Measurements from ENCODE around the gene ESYT1.

Gene ESYT1

GRCh38 chr12:56163533-56164344, 35.7 kb downstream of the ESYT1 start:
- H3K4me3 ChIP-seq (ENCODE audit: low read depth, low read length): no peak overlapping the region
- H3K4me1 ChIP-seq (ENCODE audit: control insufficient read depth, insufficient read depth, low read length): peaks cover 36% of the 10 kb centered on the region
- peaks cover 93% of the 10 kb centered on the region for H3K36me3 ChIP-seq (ENCODE audit: control insufficient read depth, insufficient read depth, low read length)
- H3K9ac ChIP-seq (ENCODE audit: low read depth, low read length): no peak overlapping the region
- no peaks in the 10 kb centered on the region for H3K27me3 ChIP-seq (ENCODE audit: control insufficient read depth, insufficient read depth, low read length)
- no peaks in the 10 kb centered on the region for H3K9me3 ChIP-seq (ENCODE audit: control insufficient read depth, insufficient read depth, low read length)
- H3K27ac ChIP-seq (ENCODE audit: low read depth, low read length): peak overlapping the region; percentile 16

DNA sequence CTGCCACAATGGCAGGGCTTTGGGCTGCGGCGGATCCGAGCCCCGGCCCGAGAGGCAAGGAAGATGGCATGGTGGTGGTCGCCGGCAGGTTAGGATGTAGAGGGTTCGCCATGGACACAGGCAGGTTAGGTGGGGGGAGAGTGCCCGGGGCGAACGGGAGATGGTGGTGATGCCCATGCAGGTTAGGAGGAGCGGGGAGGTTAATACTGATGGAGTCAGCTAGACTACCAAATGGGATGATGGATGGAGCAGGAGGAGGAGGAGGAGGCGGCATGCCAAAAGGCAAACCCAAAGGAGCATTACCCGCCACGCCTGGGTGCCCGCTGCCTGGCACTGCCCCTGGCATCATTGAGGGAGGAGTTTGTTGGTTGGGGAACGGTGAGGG, 36.3 kb downstream of the ESYT1 start:
- H3K9me3 ChIP-seq (ENCODE audit: control insufficient read depth, insufficient read depth, low read length): no peaks in the 10 kb centered on the region
- no peak overlapping the region for H3K9ac ChIP-seq (ENCODE audit: low read depth, low read length)
- peaks cover 97% of the 10 kb centered on the region for H3K36me3 ChIP-seq (ENCODE audit: control insufficient read depth, insufficient read depth, low read length)
- H3K27me3 ChIP-seq (ENCODE audit: control insufficient read depth, insufficient read depth, low read length): no peaks in the 10 kb centered on the region
- H3K4me3 ChIP-seq (ENCODE audit: low read depth, low read length): no peak overlapping the region
- H3K27ac ChIP-seq (ENCODE audit: low read depth, low read length): no peak overlapping the region
- peaks cover 34% of the 10 kb centered on the region for H3K4me1 ChIP-seq (ENCODE audit: control insufficient read depth, insufficient read depth, low read length)

- H3K9me3 ChIP-seq (ENCODE audit: control insufficient read depth, insufficient read depth, low read length): no peaks in the 10 kb centered on the region
- peaks cover 23% of the 10 kb centered on the region for H3K4me1 ChIP-seq (ENCODE audit: control insufficient read depth, insufficient read depth, low read length)
- H3K36me3 ChIP-seq (ENCODE audit: control insufficient read depth, insufficient read depth, low read length): peaks cover 97% of the 10 kb centered on the region
- no peak overlapping the region for H3K9ac ChIP-seq (ENCODE audit: low read depth, low read length)
- no peaks in the 10 kb centered on the region for H3K27me3 ChIP-seq (ENCODE audit: control insufficient read depth, insufficient read depth, low read length)
- no peak overlapping the region for H3K4me3 ChIP-seq (ENCODE audit: low read depth, low read length)
- no peak overlapping the region for H3K27ac ChIP-seq (ENCODE audit: low read depth, low read length)
Observed at GRCh38 chr12:56165369-56165768, 37.3 kb downstream of the ESYT1 start.

GRCh38 chr12:56169229-56169759, 41.2 kb downstream of the ESYT1 start:
- H3K4me1 ChIP-seq (ENCODE audit: control insufficient read depth, insufficient read depth, low read length): no peaks in the 10 kb centered on the region
- H3K36me3 ChIP-seq (ENCODE audit: control insufficient read depth, insufficient read depth, low read length): peaks cover 97% of the 10 kb centered on the region
- no peak overlapping the region for H3K9ac ChIP-seq (ENCODE audit: low read depth, low read length)
- H3K9me3 ChIP-seq (ENCODE audit: control insufficient read depth, insufficient read depth, low read length): no peaks in the 10 kb centered on the region
- H3K27me3 ChIP-seq (ENCODE audit: control insufficient read depth, insufficient read depth, low read length): no peaks in the 10 kb centered on the region
- H3K4me3 ChIP-seq (ENCODE audit: low read depth, low read length): no peak overlapping the region
- H3K27ac ChIP-seq (ENCODE audit: low read depth, low read length): no peak overlapping the region

GRCh38 chr12:56172839-56173238, 44.8 kb downstream of the ESYT1 start:
- H3K27ac ChIP-seq (ENCODE audit: low read depth, low read length): no peak overlapping the region
- no peaks in the 10 kb centered on the region for H3K9me3 ChIP-seq (ENCODE audit: control insufficient read depth, insufficient read depth, low read length)
- peaks cover 92% of the 10 kb centered on the region for H3K36me3 ChIP-seq (ENCODE audit: control insufficient read depth, insufficient read depth, low read length)
- H3K4me3 ChIP-seq (ENCODE audit: low read depth, low read length): no peak overlapping the region
- H3K27me3 ChIP-seq (ENCODE audit: control insufficient read depth, insufficient read depth, low read length): no peaks in the 10 kb centered on the region
- no peaks in the 10 kb centered on the region for H3K4me1 ChIP-seq (ENCODE audit: control insufficient read depth, insufficient read depth, low read length)
- no peak overlapping the region for H3K9ac ChIP-seq (ENCODE audit: low read depth, low read length)

DNA sequence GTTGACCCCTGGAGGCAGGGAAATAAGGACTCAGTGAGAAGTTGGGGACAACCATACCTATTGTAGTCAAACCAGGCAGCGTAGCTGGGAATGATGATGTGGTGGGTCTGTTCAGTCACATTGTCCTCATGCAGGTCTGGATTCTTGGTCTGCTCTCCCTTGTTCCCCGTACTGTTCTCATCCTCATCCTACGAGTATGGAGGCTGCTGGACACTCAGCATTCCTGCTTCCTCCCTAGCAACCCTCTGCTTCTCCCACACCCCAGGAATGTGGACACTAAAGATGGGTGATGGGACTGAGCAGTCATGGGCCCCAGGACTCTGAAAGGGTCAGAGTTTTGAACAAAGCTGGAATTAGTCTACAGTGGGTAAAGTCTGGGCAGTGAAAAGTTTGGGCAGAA, 50.3 kb downstream of the ESYT1 start:
- no peak overlapping the region for H3K4me3 ChIP-seq (ENCODE audit: low read depth, low read length)
- peaks cover 84% of the 10 kb centered on the region for H3K36me3 ChIP-seq (ENCODE audit: control insufficient read depth, insufficient read depth, low read length)
- no peak overlapping the region for H3K9ac ChIP-seq (ENCODE audit: low read depth, low read length)

GRCh38 chr12:56186957-56187356, 58.9 kb downstream of the ESYT1 start:
- Histone ChIP-seq H3K9ac (ENCODE audit: low read depth, low read length) (no peak overlapping the region), H3K4me1 (ENCODE audit: control insufficient read depth, insufficient read depth, low read length) (peaks cover 14% of the 10 kb centered on the region), H3K27me3 (ENCODE audit: control insufficient read depth, insufficient read depth, low read length) (no peaks in the 10 kb centered on the region), H3K4me3 (ENCODE audit: low read depth, low read length) (no peak overlapping the region), H3K36me3 (ENCODE audit: control insufficient read depth, insufficient read depth, low read length) (peaks cover 48% of the 10 kb centered on the region), H3K9me3 (ENCODE audit: control insufficient read depth, insufficient read depth, low read length) (no peaks in the 10 kb centered on the region), H3K27ac (ENCODE audit: low read depth, low read length) (no peak overlapping the region)

More for the DNA sequence above, 50.3 kb downstream of the ESYT1 start:
- Histone ChIP-seq H3K27me3 (ENCODE audit: control insufficient read depth, insufficient read depth, low read length) (no peaks in the 10 kb centered on the region), H3K4me1 (ENCODE audit: control insufficient read depth, insufficient read depth, low read length) (no peaks in the 10 kb centered on the region), H3K9me3 (ENCODE audit: control insufficient read depth, insufficient read depth, low read length) (no peaks in the 10 kb centered on the region), H3K27ac (ENCODE audit: low read depth, low read length) (no peak overlapping the region)

GRCh38 chr12:56188131-56188777, 60.2 kb downstream of the ESYT1 start:
- no peaks in the 10 kb centered on the region for H3K9me3 ChIP-seq (ENCODE audit: control insufficient read depth, insufficient read depth, low read length)
- H3K27ac ChIP-seq (ENCODE audit: low read depth, low read length): peak overlapping the region; percentile 97

GRCh38 chr12:56188778-56189098, 60.7 kb downstream of the ESYT1 start:
- Histone ChIP-seq H3K4me3 (ENCODE audit: low read depth, low read length) (peak overlapping the region; percentile 86), H3K27me3 (ENCODE audit: control insufficient read depth, insufficient read depth, low read length) (no peaks in the 10 kb centered on the region), H3K27ac (ENCODE audit: low read depth, low read length) (peak overlapping the region; percentile 97), H3K4me1 (ENCODE audit: control insufficient read depth, insufficient read depth, low read length) (peaks cover 14% of the 10 kb centered on the region), H3K9ac (ENCODE audit: low read depth, low read length) (peak overlapping the region; percentile 89), H3K9me3 (ENCODE audit: control insufficient read depth, insufficient read depth, low read length) (no peaks in the 10 kb centered on the region), H3K36me3 (ENCODE audit: control insufficient read depth, insufficient read depth, low read length) (peaks cover 34% of the 10 kb centered on the region)

More at GRCh38 chr12:56188131-56188777, 60.2 kb downstream of the ESYT1 start:
- H3K4me3 ChIP-seq (ENCODE audit: low read depth, low read length): peak overlapping the region; percentile 86
- peak overlapping the region; percentile 89 for H3K9ac ChIP-seq (ENCODE audit: low read depth, low read length)
- no peaks in the 10 kb centered on the region for H3K27me3 ChIP-seq (ENCODE audit: control insufficient read depth, insufficient read depth, low read length)
- peaks cover 14% of the 10 kb centered on the region for H3K4me1 ChIP-seq (ENCODE audit: control insufficient read depth, insufficient read depth, low read length)
- peaks cover 39% of the 10 kb centered on the region for H3K36me3 ChIP-seq (ENCODE audit: control insufficient read depth, insufficient read depth, low read length)

DNA sequence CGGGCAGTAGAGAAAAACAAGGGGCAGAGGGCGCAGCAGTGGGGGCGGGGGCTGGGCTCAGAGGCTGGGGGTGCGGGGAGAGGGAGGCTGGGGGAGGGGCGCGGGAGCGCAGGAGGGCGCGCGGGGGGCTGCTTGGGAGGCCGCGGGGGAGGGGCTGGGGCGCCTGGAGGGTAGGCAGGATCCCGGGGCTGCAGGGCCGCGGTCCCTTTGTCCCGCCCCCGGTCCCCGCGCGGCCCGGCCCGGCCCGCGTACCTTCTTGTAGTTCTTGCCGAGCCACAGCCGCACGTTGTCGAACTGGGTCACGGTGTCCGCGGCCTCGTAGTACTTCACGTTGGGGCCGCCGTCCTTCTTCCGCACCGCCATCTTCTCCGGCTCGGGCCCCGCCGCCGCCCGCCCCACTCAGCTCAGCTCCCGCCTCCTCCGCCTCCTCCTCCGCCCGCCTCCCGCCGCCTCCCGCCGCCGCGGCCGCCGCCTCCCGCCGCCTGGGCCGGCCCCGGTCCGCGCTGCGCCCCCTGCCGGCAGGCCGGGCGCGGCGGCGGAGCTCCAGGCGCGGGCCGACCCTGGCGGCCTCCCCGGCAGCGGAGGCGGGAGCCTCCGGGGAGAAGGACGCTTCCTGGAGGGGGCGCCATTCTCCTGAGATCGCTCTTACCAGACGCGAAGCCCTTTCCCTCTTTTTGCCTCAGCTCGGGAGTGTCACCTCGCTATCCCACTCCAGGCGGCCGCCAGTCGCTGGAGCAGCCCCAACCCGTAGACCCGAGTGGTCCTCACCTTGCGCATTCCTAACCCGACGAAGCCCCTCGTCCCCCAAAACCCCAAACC, 61.2 kb downstream of the ESYT1 start, which contains the start of gene SMARCC2:
TSS of gene SMARCC2 (minus strand) at position 385 of the 819 bp plus-strand sequence. CDS start at position 363, 22 bp downstream.
- Histone ChIP-seq H3K27me3 (ENCODE audit: control insufficient read depth, insufficient read depth, low read length) (no peaks in the 10 kb centered on the region), H3K4me3 (ENCODE audit: low read depth, low read length) (peak within 1 kb of the TSS; percentile 99), H3K9me3 (ENCODE audit: control insufficient read depth, insufficient read depth, low read length) (no peaks in the 10 kb centered on the region), H3K36me3 (ENCODE audit: control insufficient read depth, insufficient read depth, low read length) (peaks cover 28% of the 10 kb centered on the region), H3K27ac (ENCODE audit: low read depth, low read length) (peak within 1 kb of the TSS; percentile 97), H3K9ac (ENCODE audit: low read depth, low read length) (peak within 1 kb of the TSS; percentile 89), H3K4me1 (ENCODE audit: control insufficient read depth, insufficient read depth, low read length) (peaks cover 14% of the 10 kb centered on the region)
